ENCODE data around the gene IFITM10. TPM values are rescaled to one million over a fixed set of nuclear protein-coding genes. Genes with fewer than 3 reads are reported as not detected.

Gene IFITM10
- total RNA-seq, 1 donor from 2014 or later = 0.31 TPM

DNA sequence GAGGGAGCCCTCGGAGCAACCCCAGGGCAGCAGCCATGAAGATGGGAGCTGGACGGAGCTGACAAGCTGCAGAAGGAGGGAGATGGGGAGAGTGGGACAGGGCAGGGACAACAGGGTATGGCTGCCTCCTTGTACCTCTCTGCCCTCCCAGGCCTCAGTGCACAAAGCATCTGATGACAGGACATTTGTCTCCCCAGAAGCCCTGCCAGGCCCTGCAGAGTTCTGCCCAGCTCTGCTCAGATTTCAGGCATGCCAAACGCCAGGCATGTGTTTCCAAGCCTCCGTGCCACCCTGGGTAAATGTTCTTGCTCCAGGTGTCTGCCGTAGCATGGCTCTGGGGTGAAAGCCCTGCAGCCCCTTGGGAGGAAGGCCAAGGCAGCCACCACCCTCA lies 1.1 kb upstream of the IFITM10 start:
- DNase-seq = no peak

DNA sequence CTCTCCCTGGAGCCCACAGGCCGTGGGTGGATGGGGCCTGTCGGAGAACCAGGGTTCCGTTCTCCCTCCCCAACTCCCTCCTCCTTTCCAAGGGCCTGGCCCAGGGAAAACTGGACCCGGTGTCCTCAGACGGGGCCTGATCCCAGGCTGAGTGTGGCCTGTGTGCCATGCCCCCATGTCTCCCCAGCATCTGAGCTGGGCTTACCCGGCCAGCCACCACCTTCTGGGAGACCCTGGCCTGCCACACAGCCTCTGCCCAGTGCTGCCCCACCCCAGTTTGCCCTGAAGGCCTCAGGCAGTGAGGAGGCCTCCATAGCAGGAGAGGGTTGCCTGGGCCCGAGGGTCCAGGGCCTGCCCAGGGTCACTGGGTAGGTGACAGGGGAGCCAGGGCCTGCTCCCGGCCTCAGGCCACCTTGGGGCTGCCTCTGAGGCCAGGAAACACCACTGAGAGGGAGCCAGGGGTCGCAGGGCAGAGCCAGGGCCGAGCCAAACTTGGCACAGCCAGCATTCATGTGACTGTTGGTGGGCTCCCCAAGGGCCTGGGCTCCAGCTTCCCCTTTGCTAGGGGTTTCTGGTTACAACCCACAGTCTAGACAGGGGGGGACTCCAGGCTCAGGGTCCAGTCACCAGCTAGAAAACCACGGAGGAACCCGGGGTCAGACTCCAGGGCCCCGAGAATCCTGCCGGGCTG lies 590 bp upstream of the IFITM10 start:
- DNase-seq = no peak

DNA sequence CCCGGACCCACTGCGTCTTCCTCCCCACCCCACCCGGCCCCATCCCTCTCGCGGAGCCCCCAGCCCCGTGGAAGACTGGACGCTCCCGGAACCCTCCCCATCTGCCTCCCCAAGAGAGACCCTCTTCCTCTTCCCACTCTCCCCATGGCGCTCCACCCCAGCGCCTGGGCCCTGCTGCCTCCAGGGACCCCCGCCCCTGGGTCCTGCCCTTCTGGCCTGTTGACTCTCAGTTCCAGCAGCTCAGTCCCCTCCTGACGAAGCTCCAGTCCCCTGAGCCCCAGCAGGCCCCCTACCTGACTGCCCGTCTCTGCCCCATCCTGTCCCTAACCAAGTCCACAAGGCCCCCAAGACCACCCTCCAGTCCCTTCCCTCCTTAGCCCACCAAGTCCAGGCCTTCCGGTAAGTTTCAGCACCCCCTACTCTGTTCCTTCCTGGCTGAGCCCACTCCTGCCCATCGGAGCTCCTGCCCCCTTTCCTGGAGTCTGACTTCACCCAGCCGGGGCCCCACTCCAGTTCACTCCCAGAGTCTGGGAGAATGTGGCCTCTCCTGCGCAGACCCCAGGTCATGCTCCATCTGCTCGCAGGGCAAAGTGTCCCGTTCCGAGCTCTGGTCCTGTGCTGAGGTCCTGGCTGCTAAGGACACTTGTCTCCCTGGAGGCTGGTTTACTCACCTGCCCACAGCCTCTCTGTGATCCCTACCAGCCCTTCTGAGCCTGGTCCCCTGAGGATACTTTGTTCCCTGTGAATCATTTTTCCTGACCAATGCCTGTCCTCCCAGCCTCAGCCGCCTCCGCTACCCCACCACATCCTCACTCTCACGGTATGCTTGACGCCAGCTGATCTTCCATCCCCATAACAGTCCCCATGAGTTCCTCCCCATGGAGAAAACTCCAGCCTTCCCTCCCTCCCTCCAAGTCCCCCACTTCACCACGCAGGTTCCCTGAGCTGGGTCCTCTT lies 722 bp downstream of the IFITM10 start:
- no peak for DNase-seq

DNA sequence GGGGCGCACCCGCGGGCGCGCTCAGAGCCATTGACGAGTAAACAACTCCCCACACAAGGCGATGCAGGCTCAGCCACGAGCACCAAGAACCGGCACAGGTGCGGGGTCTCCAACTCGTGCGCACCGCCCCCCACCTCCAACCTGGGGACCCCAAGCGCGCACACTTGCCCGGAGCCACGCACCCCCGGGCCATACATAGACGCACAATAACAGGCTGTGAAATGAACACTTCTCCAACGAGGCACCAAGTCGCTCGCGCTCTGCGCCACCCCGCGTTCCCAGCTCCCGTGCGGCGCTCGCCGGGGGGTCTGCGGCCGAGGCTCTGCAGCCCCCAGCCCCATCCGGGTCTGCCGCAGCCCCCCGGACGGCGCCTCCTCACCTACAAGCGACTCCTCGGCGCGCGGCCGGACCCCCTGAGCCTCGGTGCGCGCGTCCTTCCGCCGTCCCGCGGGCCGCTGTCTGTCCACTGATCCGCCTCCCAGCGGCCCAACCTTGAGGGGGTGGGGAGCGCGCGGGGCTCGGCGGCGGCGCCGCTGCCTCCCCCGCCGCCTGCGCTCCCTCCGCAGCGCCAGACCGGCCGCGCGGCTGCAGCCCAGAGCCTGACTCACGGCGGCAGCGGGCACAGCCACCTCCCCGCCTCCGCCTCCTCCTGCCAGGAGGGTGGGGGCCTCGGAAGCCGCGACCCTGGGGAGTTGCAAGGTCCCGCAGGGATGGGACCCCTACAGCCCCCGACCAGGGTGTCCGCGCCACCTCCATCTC lies 1.6 kb downstream of the IFITM10 start:
- no peak for DNase-seq

DNA sequence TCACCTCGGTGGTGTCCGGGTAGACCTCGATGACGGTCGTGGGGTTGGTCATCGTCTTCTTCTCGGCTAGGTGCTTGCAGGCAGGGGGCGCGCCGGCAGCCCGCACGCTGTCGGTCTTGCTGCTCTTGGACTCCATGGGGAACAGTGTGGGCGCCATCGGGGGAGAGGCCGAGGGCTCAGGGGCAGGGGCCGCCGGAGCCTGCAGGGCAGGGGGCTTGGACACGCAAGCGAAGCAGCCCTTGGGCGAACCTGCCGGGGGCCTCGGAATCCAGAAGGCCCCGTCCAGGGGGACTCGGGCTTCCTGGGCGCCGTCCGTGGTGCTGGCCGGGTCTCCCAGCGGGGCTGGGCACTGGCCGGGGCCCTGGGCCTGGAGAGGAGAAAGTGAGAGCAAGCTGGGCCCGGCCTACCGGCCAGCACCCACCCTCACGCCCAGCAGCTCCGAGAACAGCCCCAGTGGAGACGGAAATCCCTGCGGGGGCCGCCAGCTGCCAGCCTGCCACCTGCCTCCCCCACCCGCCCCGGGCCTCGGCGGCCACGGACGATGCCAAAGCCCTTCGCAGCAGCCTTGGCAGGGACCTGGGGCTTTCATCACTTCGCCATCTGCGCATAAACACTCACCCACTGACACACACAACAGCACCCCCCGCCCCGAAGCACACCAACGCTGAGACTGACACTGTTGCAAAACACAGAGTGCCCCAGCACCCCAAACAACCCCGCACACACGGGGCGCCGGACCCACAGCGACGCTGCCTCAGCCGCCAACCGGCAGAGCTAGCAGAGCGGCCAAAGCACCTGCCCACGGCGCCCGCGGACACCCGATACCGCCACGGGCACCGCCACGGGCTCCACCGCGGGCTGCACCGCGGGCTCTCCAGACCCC lies 2.4 kb downstream of the IFITM10 start:
- DNase-seq = no peak

DNA sequence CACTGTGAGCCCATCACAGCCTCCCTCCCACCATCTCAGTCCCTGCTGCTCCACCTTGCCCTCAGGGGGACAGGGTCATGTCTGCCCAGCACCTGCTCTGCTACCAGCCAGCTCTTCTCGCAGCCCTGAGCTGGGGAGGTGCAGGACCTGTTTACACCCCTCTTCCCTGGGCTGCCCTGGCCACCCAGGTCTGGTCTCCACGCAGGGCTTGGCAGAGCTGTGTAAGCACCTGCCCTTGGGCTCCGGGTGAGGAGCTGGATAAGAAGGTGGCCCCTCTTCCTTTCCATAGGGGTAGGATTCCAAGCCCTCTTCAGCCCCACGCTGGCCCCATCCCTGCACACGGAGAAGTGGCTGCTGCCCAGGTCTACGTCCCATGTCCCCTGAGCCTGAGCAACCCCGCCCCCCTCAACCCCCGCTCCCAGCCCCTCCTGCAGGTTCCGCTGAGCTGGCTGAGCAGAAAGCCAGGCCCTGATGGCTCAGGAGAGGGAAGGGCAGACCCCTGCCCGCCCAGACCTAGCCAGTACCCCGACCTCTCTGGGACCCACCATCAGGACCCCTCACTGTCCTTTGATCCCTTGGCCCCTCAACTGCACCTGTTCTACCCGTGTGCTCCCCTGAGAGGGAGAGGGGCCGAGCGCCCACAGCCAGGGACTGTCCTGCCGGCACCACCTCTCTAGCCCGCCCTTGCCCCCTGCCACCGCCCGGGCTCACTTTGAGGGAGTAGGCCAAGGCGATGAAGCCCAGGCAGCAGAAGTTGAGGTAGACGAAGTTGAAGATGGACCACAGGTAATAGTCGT lies 3.2 kb downstream of the IFITM10 start:
- no peak for DNase-seq

DNA sequence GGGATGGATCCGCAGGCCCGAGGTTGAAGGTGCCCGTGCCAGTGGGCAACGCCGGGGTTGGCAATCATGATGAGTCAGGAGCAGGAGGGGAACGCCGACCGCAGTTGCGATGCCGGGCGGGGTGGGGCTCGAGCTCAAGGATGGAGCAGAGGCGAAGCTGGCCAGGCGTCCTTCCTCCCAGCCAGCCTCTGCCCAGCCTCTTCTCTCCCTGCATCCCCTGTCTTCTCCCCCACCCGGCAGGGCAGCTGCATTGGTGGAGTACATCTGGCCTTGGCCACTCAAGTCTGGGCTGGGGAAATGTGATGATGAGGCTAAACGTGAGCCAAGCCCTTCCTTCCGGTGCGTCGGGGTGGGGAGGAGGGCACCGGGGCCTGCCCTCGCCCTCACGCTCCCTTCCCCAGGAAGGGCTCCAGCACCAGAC lies 3.9 kb downstream of the IFITM10 start:
- DNase-seq = no peak

DNA sequence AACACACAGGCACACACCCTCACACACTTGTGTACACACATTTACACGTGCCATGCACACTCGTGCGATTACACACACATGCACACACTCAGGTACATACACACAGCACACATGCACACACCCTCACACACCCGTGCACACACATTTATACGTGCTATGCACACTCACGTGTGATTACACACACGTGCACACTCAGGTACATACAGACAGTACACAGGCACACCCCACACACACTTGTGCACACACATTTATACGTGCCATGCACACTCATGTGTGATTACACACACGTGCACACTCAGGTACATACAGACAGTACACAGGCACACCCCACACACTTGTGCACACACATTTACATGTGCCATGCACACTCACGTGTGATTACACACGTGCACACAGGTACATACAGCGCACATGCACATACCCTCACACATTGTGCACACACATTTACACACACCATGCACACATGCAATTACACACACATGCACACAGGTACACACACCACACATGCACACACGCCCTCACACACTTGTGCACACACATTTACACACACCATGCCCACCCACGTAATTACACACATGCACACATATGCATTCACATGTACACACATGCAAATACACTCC lies 4.6 kb downstream of the IFITM10 start:
- no peak for DNase-seq

DNA sequence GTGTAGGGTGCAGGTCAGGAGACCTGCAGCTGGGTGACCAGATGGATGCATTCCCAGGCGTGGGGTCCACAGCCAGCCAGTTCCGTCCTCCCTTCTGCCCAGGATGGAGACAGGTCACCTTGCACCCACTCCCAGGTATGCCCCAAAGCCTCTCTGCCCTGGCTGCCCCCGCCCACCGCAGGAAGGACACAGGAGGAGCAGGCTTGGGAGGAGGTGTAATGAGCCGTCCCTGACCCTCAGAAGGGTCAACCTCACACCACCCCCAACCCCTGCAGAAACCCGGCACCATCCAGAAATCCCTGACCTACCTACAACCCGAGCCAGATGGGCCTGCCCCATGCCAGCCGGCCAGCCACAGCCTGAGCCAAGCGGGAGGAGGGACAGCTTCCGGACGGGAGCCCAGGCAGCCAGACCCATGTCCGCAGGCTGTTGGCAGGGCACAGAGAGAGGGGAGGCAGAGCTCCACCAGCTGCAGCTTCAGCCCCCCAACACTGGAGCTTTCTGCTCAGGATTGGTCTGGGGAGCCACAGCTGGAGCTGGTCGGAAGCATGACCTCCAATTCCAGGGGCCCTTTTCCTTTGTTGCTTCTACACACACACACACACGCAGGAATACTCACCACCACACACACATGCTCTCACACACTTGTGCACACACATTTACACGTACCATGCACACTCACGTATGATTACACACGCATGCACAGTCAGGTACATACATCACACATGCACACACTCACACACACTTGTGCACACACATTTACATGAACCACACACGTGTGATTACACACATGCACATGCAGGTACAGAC lies 5.3 kb downstream of the IFITM10 start:
- DNase-seq = peak; percentile 46

DNA sequence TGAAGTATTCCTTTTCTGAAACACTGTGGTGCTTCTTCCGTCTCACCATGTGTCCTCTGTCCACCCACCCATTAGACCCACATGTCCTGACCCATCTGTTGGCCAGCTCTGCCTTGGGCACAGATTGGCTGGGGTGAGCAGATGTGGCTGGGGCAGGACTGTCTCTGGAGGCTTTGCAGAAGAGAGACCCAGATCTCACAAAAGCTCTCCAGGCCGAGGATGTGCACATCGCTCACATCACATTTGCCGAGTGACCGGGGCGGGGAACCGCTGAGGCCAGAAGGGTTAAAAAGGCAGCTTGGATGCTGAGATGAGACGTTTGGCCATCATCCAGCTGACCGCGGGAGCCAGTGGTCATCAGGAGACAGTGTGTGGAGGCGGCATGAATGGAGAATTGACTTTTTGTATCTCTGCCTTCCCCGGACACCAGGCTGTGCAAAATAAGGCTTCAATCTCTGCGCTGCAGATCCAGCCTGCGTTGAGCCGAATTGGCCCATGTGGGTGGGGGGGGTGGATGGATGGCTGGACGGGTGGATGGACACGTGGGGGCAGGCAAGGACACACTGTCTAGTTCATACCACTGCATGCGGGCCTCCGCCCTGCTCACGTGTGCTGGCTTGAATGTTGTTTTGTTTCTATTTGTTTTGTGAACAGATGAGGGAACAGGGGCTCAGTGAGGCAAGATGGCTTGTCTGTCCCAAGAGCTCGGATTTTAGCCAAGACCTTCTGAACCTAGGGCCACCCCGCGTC lies 6.1 kb downstream of the IFITM10 start:
- no peak for DNase-seq

DNA sequence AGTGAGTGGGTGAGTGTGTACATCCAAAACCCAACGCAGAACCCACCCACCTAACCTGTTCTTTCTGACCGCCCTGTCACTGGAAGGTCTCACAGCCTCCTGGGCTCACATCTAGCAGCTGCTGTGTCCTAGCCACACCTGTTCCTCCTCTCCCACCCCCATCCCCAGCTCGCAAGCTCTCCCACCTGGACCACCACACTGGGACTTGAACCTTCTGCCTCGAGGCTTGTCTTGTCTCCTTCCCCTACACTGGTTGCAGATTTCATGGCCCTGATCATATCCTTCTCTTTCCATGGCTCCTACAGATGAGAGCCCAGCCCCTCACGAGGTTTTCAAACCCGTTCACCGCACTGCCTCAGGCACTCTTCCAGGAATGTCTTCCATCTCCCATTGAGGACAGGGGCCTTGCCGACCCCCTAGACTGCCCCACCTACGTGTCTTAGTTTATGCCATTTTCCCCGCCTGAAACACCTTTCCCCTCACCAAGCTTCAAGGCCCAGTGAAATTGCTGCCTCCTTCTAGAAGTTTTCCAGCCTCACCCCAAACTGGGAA lies 6.7 kb downstream of the IFITM10 start:
- no peak for DNase-seq

DNA sequence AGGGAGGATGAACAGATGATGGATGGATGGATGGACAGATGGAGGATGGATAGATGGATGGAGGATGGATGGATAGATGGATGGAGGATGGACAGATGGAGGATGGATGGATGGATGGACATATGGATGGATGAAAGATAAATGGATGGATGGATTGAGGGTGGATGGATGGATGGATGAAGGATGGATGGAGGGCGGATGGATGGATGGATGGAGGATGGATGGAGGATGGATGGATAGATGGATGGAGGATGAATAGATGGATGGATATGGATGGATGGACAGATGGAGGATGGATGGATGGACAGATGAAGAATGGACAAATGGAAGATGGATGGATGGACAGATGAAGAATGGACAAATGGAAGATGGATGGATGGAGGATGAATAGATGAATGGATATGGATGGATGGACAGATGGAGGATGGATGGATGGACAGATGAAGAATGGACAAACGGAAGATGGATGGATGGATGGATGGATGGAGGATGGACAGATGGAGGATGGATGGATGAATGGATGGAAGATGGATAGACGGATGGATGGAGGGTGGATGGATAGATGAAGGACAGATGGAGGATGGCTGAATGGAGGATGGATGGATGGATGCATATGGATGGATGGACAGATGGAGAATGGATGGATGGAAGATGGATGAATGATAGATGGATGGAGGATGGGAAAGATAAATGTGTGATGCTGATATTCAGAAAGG lies 7.4 kb downstream of the IFITM10 start:
- no peak for DNase-seq

DNA sequence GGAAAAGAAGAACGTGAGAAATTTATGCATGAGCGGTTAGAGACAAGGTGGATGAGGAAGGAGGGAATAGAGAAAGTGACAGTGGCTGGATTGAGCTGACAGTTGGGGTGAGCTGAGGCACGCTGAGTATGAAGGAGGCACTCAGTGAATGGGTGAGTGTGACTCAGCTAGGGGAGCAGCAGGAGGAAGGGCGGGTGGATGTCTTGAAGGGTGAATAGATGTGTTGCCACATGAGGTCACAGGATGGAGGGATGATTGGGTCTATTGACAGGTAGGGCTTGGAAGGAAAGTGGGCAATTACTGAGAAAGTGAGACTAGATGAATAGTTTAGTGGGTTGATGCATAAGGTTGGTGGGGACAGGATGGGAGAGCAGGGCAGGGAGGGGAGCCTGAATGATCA lies 8.0 kb downstream of the IFITM10 start:
- no peak for DNase-seq

DNA sequence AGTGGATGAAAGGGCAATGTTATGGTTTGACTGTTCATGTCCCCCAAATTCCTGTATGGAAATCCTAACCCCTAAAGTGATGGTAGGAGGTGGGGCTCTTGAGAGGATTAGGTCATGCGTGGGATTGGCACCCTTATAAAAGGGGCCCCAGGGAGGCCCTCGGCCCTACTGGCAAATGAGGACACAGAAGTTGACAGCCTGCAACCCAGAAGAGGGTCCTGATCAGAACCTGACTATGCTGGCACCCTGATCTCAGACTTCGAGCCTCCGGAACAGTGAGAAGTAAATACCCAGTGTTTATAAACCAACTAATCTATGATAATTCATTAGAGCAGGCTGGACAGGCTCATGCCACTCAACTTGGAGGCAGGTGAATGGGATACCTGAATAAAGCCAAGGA lies 8.7 kb downstream of the IFITM10 start:
- DNase-seq = no peak

DNA sequence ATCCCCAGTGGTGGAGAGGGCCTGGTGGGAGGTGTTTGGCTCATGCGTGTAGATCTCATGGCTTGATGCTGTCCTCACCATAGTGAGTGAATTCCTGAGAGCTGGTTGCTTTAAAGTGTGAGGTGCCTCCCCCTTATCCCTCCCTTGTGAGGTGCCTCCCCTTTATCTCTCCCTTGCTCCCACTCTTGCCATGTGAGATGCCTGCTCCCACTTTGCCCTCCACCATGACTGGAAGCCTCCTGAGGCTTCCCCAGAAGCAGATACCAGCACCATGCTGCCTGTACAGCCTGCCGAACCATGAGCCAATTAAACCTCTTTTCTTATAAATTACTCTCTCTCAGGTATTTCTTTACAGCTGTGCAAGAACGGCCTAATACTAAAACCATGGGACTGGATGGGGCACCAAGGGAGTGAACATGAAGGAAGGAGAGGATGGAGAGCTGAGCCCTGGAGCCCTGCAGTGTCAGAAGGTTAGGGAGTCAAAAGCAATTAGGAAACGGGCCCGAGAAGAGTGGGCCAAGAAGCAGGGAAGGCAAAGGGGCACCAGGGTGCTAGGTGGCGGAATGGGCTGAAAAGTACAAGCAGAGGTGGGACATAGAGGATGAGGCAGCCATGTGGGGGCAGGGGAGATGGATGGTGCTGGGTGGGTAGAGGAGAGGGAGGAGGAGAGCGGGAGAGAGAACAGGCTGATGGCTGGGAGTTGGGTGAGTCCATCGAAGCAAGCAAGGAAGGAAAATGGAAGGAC lies 9.4 kb downstream of the IFITM10 start:
- DNase-seq = no peak

DNA sequence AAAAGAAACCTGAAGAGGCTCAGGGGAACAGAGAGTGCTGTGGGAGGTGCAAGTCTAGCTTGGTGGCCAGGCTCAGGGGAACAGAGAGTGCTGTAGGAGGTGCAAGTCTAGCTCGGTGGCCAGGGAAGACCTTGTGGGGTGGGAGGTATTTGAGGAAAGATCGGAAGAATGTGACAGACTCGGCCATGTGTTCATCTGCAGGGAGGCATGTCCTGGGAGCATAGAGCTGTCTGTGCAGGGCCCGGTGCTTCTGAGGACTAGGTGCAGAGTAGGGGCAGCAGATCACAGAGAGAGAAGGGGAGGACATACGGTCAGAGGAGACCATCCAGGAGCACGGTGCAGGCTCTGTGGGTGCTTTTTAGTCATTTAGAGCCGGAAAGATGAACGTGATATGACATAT lies 10.8 kb downstream of the IFITM10 start:
- no peak for DNase-seq

DNA sequence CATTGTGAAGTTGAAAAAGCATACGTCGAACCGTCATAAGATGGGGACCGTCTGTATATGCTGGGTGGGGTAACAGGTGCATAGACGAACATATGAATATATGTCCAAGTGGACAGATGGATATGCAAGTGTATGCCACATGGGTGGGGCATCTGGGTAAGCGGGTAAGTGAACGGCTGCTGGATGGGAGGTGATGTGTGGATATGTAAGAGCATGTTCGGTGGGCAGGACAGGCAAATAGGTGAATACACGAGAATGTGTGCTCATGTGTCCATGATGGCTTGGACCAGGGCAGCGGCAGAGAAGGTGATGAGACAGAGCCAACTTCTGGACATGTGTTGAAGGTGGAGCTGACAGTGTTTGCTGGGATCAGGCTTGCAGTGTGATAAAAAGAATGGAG lies 12.0 kb downstream of the IFITM10 start:
- DNase-seq = no peak
